Prostate gland (tissue), 2 donors: ENCODE measurements around the gene TOP2A. TPM values are rescaled to one million over a fixed set of nuclear protein-coding genes. Genes with fewer than 3 reads are reported as not detected.

ENCODE experiments used
- DNase-seq: peaks from one replicate; pipeline ENCODE4 v3.0.0-alpha.2; 2019; ENCODE audit warnings: low spot score
- H3K27ac ChIP-seq, 2 donors: fragments of 200-600 bp; sonication (generic); 2 replicates each; pipeline ENCODE4 v1.5.1; 2017 to 2019
- H3K27me3 ChIP-seq: fragments of 200-600 bp; sonication (generic); replicated peaks from 2 replicates; pipeline ENCODE4 v1.5.1; 2019; ENCODE audit not compliant: insufficient read depth
- H3K36me3 ChIP-seq, 2 donors: fragments of 200-600 bp; sonication (generic); 1 replicate in 1 of 2; 2 replicates in 1 of 2; pipeline versions ENCODE4 v1.5.1 to v1.8.1; 2017 to 2019
- H3K4me1 ChIP-seq: fragments of 200-600 bp; sonication (generic); replicated peaks from 2 replicates; pipeline ENCODE4 v1.5.1; 2019
- H3K4me3 ChIP-seq, 2 donors: fragments of 200-600 bp; sonication (generic); 2 replicates each; pipeline ENCODE4 v1.5.1; 2017 to 2019
- H3K9me3 ChIP-seq: fragments of 200-600 bp; sonication (generic); 2 replicates; pipeline ENCODE4 v1.5.1; 2017
- CTCF ChIP-seq, 4 experiments: fragments of 200-600 bp in 2 of 4; fragments of 450-650 bp in 2 of 4; sonication (generic) in 2 of 4; IDR thresholded peaks; 1 replicate in 3 of 4; 2 replicates in 1 of 4; pipeline ENCODE4 v1.5.1; 2016 to 2019; ENCODE audit warnings: antibody characterized with exemption in 4 of 4, mild to moderate bottlenecking in 2 of 4, moderate library complexity in 2 of 4
- POLR2A ChIP-seq: fragments of 450-650 bp; IDR thresholded peaks from one replicate; pipeline ENCODE4 v1.6.1; 2016; ENCODE audit warnings: antibody characterized with exemption, mild to moderate bottlenecking
- POLR2AphosphoS5 ChIP-seq: sonication (generic); formaldehyde crosslinking; IDR thresholded peaks from one replicate; pipeline ENCODE4 v1.6.1; 2017; ENCODE audit warnings: antibody characterized with exemption
- WGBS: methylation state at CpG from one replicate; pipeline ENCODE4 v1.1.5; 2018; 5-methylcytosine and 5-hydroxymethylcytosine counted together
- intact Hi-C: fragments of 100-400 bp; cut with DNase I; formaldehyde crosslinking; loops from one replicate; pipeline ENCODE4 v1.14.2; 2022
- total RNA-seq, 2 donors: library from RNA; depleted of rRNA; stranded (reverse); fragments of >200 nt; gene quantifications; one replicate each; pipeline ENCODE4 v1.1.0, GENCODE V29; 2016

TOP2A gene
- total RNA-seq, 2 donors from 2014 or later, result 3.1 to 15.9 TPM

- no peaks in the 10 kb centered on the region for H3K27me3 ChIP-seq
- DNase-seq, result peak; percentile 64
- intact Hi-C loops, result loop anchor here (5.0 kb wide), 1 partner anchor 33 kb away; no protein-coding TSS in a partner anchor
- H3K27ac ChIP-seq, result peak overlapping the region; percentile 96 to 98
- no peaks in the 10 kb centered on the region for H3K9me3 ChIP-seq
- H3K36me3 ChIP-seq, result no peaks in the 10 kb centered on the region
- peak overlapping the region; percentile 36 to 93 for H3K4me3 ChIP-seq
- 2% methylated on average over 26 of the region's 45 CpGs for WGBS
- peak in 1 of 4 experiments; percentile 2 for TF ChIP-seq CTCF (IDR thresholded peaks at IDR 0.05)
- TF ChIP-seq POLR2A, result peak; percentile 79
- peak; percentile 62 for TF ChIP-seq POLR2AphosphoS5
- peaks cover 49% of the 10 kb centered on the region for H3K4me1 ChIP-seq
These were observed 72.3 kb downstream of the TOP2A start for GRCh38 chr17:40345161-40345993.

GRCh38 chr17:40344421-40345160 is 73.1 kb downstream of the TOP2A start:
- H3K4me3 ChIP-seq, result peak overlapping the region; percentile 36 to 93
- TF ChIP-seq POLR2AphosphoS5, result no peak
- no peak for TF ChIP-seq POLR2A
- H3K27ac ChIP-seq, result peak overlapping the region; percentile 96 to 98
- intact Hi-C loops, result loop anchor here (5.0 kb wide), 2 partner anchors 32 to 222 kb away; partner anchors contain the start of gene MSL1
- no peaks in the 10 kb centered on the region for H3K36me3 ChIP-seq
- no peaks in the 10 kb centered on the region for H3K9me3 ChIP-seq
- no peaks in the 10 kb centered on the region for H3K27me3 ChIP-seq
- peaks cover 44% of the 10 kb centered on the region for H3K4me1 ChIP-seq
- no peak for DNase-seq
- WGBS, result 26% methylated on average over 7 of the region's 7 CpGs

- Histone ChIP-seq H3K36me3 (no peaks in the 10 kb centered on the region), H3K4me3 (peak overlapping the region; percentile 77 to 93), H3K9me3 (no peaks in the 10 kb centered on the region), H3K4me1 (peaks cover 33% of the 10 kb centered on the region), H3K27me3 (no peaks in the 10 kb centered on the region), H3K27ac (peak overlapping the region; percentile 96 to 98)
- intact Hi-C loops, result loop anchor here (5.0 kb wide), 1 partner anchor 221 kb away; the partner anchor contains the start of gene MSL1
- DNase-seq, result no peak
- TF ChIP-seq POLR2A (no peak), POLR2AphosphoS5 (no peak)
- WGBS, result 16% methylated on average over 15 of the region's 15 CpGs
These were observed 74.2 kb downstream of the TOP2A start for GRCh38 chr17:40343219-40344119.

- Histone ChIP-seq H3K9me3 (no peaks in the 10 kb centered on the region), H3K4me3 (peak overlapping the region; percentile 77 to 93), H3K27ac (peak overlapping the region; percentile 96 to 98), H3K27me3 (no peaks in the 10 kb centered on the region), H3K4me1 (peaks cover 25% of the 10 kb centered on the region), H3K36me3 (no peaks in the 10 kb centered on the region)
- peak in 1 of 4 experiments; percentile 4 for TF ChIP-seq CTCF (IDR thresholded peaks at IDR 0.05)
- no peak for TF ChIP-seq POLR2AphosphoS5
- 2% methylated on average over 29 of the region's 38 CpGs for WGBS
- no peak for DNase-seq
- intact Hi-C loops, result loop anchor here (5.0 kb wide), 1 partner anchor 220 kb away; the partner anchor contains the start of gene MSL1
These were observed 75.0 kb downstream of the TOP2A start for GRCh38 chr17:40342504-40343218.
